Astrocyte (in vitro differentiated cells and primary cell): ENCODE results near the gene MAP4K4. TPM values are rescaled to one million over a fixed set of nuclear protein-coding genes. Genes with fewer than 3 reads are reported as not detected.

Experiments
- DNase-seq: peaks from one replicate; pipeline ENCODE4 v3.0.0-alpha.2; 2010; ENCODE audit warnings: low read depth
- FAIRE-seq: peaks from 2 replicates; lab custom pipeline; 2011; peaks lifted over from hg19 to GRCh38; lab: Jason Lieb, UNC
- H2AFZ ChIP-seq: 2 replicates; pipeline ENCODE4 v1.6.0; 2012; ENCODE audit warnings: low read depth, low read length, inconsistent platforms
- H3K27ac ChIP-seq: 2 replicates; pipeline ENCODE4 v1.5.1; 2011; ENCODE audit warnings: low read depth, low read length, inconsistent platforms
- H3K27me3 ChIP-seq: 2 replicates; pipeline ENCODE4 v1.6.0; 2011; ENCODE audit warnings: low read length, inconsistent platforms; ENCODE audit not compliant: insufficient read depth
- H3K36me3 ChIP-seq: 2 replicates; pipeline ENCODE4 v1.5.1; 2011; ENCODE audit warnings: low read length, inconsistent platforms; ENCODE audit not compliant: insufficient read depth
- H3K4me1 ChIP-seq: 2 replicates; pipeline ENCODE4 v1.5.1; 2011; ENCODE audit warnings: low read length, inconsistent platforms; ENCODE audit not compliant: insufficient read depth
- H3K4me2 ChIP-seq: 2 replicates; pipeline ENCODE4 v1.6.0; 2012; ENCODE audit warnings: low read length, inconsistent platforms
- H3K4me3 ChIP-seq: 2 replicates; pipeline ENCODE4 v1.5.1; 2011; ENCODE audit warnings: low read depth, mild to moderate bottlenecking, low read length, inconsistent platforms; ENCODE audit not compliant: insufficient read depth
- H3K79me2 ChIP-seq: 2 replicates; pipeline ENCODE4 v1.6.0; 2012; ENCODE audit warnings: mild to moderate bottlenecking, low read length, inconsistent platforms; ENCODE audit not compliant: insufficient read depth
- H3K9ac ChIP-seq: 2 replicates; pipeline ENCODE4 v1.6.0; 2012; ENCODE audit warnings: mild to moderate bottlenecking, low read length, inconsistent platforms
- H3K9me3 ChIP-seq: 2 replicates; pipeline ENCODE4 v1.5.1; 2012; ENCODE audit warnings: low read depth, mild to moderate bottlenecking, low read length, inconsistent platforms; ENCODE audit not compliant: insufficient read depth
- H4K20me1 ChIP-seq: 2 replicates; pipeline ENCODE4 v1.6.0; 2012; ENCODE audit warnings: low read length, inconsistent platforms; ENCODE audit not compliant: insufficient read depth
- H3K27ac Mint-ChIP-seq: one replicate; pipeline ENCODE4 v1.8.0; 2021; ENCODE audit warnings: mild to moderate bottlenecking, mixed read lengths; ENCODE audit not compliant: unreplicated experiment
- H3K27me3 Mint-ChIP-seq: one replicate; pipeline ENCODE4 v1.8.0; 2021; ENCODE audit warnings: low read depth, mixed read lengths; ENCODE audit not compliant: unreplicated experiment
- H3K36me3 Mint-ChIP-seq: one replicate; pipeline ENCODE4 v1.8.0; 2021; ENCODE audit warnings: low read depth, mixed read lengths; ENCODE audit not compliant: unreplicated experiment
- H3K4me1 Mint-ChIP-seq: one replicate; pipeline ENCODE4 v1.8.0; 2021; ENCODE audit warnings: low read depth, mixed read lengths; ENCODE audit not compliant: unreplicated experiment
- H3K4me3 Mint-ChIP-seq: one replicate; pipeline ENCODE4 v1.8.0; 2021; ENCODE audit warnings: mild to moderate bottlenecking, moderate library complexity, mixed read lengths; ENCODE audit not compliant: unreplicated experiment
- H3K9me3 Mint-ChIP-seq: one replicate; pipeline ENCODE4 v1.8.0; 2021; ENCODE audit warnings: mild to moderate bottlenecking, mixed read lengths; ENCODE audit not compliant: unreplicated experiment
- CTCF ChIP-seq: IDR thresholded peaks from 2 replicates; pipeline ENCODE4 v1.5.1; 2011; ENCODE audit warnings: low read depth, mild to moderate bottlenecking, inconsistent platforms, low read length, moderate library complexity; ENCODE audit not compliant: insufficient read depth
- EZH2 ChIP-seq: IDR thresholded peaks from 2 replicates; pipeline ENCODE4 v1.6.1; 2012; ENCODE audit warnings: mild to moderate bottlenecking, low read length, inconsistent platforms; ENCODE audit not compliant: insufficient read depth
- total RNA-seq: library from RNA; stranded (reverse); gene quantifications from 2 replicates; pipeline ENCODE4 v1.2.1, GENCODE V29; 2021

MAP4K4 gene
- total RNA-seq, 1 donor from 2014 or later: 231 TPM

DNA sequence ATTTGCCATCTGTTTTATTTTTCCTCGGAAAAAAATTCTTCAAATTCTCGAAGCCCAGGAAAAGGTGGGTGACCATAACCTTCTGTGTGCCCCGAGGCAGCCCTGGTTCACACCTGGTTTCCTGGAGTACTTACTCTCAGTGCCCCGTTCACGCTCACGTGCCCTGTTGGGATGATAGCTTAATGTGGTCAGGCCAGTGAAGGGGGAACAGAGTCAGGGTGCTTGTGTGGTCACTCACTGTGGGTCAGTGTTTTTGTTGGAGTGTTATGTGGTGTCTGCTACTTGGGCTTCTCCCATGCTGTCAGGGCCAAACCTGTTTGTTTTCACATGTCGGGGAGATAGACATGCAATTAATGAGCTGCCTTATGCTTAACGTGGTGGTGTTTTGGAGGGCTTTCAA, 78.1 kb downstream of the MAP4K4 start:
- FAIRE-seq: no peak
- Histone ChIP-seq H3K9me3 (no peaks in the 10 kb centered on the region), H2AFZ (no peak overlapping the region), H3K27ac (no peak overlapping the region), H3K36me3 (no peaks in the 10 kb centered on the region), H3K4me2 (peak overlapping the region; percentile 5), H3K4me1 (peaks cover 24% of the 10 kb centered on the region), H3K27me3 (no peaks in the 10 kb centered on the region), H3K4me3 (no peak overlapping the region), H4K20me1 (peaks cover 98% of the 10 kb centered on the region), H3K79me2 (peaks cover 100% of the 10 kb centered on the region), H3K9ac (no peak overlapping the region)
- H3K36me3 Mint-ChIP-seq: no peaks in the 10 kb centered on the region
- no peaks in the 10 kb centered on the region for H3K9me3 Mint-ChIP-seq
- peaks cover 62% of the 10 kb centered on the region for H3K4me1 Mint-ChIP-seq
- no peak overlapping the region for H3K27ac Mint-ChIP-seq
- no peak for DNase-seq
- no peak overlapping the region for H3K4me3 Mint-ChIP-seq
- H3K27me3 Mint-ChIP-seq: no peaks in the 10 kb centered on the region
- TF ChIP-seq CTCF: no peak

DNA sequence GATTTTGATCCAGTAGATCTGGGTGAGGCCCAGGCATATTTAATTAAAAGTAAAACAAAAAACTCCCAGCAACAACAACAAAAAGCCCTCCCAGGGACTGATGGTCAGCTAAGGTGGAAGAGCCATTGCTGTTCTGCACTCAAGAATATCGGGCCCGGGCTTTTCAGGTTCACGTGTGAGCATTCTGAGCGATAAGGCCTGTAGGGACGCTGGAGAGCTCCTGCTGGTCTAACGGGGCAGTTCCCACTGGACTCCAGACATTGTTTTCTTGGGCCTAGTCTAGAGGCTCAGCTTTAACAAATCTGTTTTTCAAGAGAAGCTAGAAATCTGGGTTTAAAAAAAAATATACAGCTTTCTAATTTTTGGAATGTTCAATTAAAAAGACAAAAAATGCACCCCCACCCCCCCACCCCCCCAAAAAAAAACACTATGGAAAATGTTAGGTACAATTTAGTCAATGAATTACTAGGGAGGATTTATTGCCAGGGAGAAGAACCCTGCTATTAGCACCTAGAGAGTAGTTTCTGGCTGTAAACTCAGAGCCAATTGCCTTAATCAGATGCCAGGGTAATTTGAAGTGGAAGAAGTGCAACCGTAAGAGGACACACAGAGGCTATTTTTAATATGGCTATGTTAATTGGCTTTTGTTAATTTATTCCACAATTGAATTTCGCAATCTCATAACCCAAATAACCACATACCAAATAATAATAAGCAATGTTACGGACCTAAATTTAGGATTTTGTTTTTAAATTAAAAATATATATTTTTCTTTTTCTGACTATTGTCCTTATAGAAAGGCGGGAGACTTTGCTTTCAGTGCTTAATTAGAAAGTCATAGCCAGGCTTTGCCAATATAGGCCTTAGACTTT, 78.9 kb downstream of the MAP4K4 start:
- Mint-ChIP-seq H3K27ac (no peak overlapping the region), H3K4me3 (no peak overlapping the region), H3K9me3 (no peaks in the 10 kb centered on the region), H3K27me3 (no peaks in the 10 kb centered on the region), H3K4me1 (peaks cover 59% of the 10 kb centered on the region), H3K36me3 (no peaks in the 10 kb centered on the region)
- Histone ChIP-seq H4K20me1 (peaks cover 98% of the 10 kb centered on the region), H3K27me3 (no peaks in the 10 kb centered on the region), H3K9ac (no peak overlapping the region), H3K4me3 (no peak overlapping the region), H2AFZ (no peak overlapping the region), H3K9me3 (no peaks in the 10 kb centered on the region), H3K4me2 (no peak overlapping the region), H3K79me2 (peaks cover 100% of the 10 kb centered on the region), H3K4me1 (peaks cover 23% of the 10 kb centered on the region), H3K36me3 (no peaks in the 10 kb centered on the region), H3K27ac (no peak overlapping the region)
- no peak for TF ChIP-seq EZH2
- peak; percentile 23 for TF ChIP-seq CTCF
- FAIRE-seq: no peak
- DNase-seq: no peak

- Histone ChIP-seq H3K27me3 (no peaks in the 10 kb centered on the region), H3K79me2 (peaks cover 100% of the 10 kb centered on the region), H3K4me3 (no peak overlapping the region), H4K20me1 (peaks cover 98% of the 10 kb centered on the region), H3K4me2 (no peak overlapping the region), H3K9ac (no peak overlapping the region), H3K4me1 (peaks cover 31% of the 10 kb centered on the region), H3K36me3 (no peaks in the 10 kb centered on the region), H2AFZ (no peak overlapping the region), H3K27ac (no peak overlapping the region), H3K9me3 (no peaks in the 10 kb centered on the region)
- DNase-seq (no peak), FAIRE-seq (no peak)
- Mint-ChIP-seq H3K4me3 (no peak overlapping the region), H3K36me3 (no peaks in the 10 kb centered on the region), H3K27ac (peak overlapping the region; percentile 50), H3K27me3 (no peaks in the 10 kb centered on the region), H3K9me3 (no peaks in the 10 kb centered on the region), H3K4me1 (peaks cover 59% of the 10 kb centered on the region)
- no peak for TF ChIP-seq CTCF
- no peak for TF ChIP-seq EZH2
These were observed 79.8 kb downstream of the MAP4K4 start for GRCh38 chr2:101777337-101777736.
